GM21423 (cell line): ENCODE measurements around the gene CMBL.
"Not testable (repeated sequence)": the region's sequence is repeated elsewhere in the genome, so short reads cannot be mapped to it uniquely, and the experiment has no call there.

Experiments used
- ATAC-seq: cut with Tn5 transposase; IDR thresholded peaks from one replicate; pipeline ENCODE4 v1.9.1; 2021; ENCODE audit warnings: mild to moderate bottlenecking, moderate library complexity; ENCODE audit not compliant: unreplicated experiment

The CMBL gene

DNA sequence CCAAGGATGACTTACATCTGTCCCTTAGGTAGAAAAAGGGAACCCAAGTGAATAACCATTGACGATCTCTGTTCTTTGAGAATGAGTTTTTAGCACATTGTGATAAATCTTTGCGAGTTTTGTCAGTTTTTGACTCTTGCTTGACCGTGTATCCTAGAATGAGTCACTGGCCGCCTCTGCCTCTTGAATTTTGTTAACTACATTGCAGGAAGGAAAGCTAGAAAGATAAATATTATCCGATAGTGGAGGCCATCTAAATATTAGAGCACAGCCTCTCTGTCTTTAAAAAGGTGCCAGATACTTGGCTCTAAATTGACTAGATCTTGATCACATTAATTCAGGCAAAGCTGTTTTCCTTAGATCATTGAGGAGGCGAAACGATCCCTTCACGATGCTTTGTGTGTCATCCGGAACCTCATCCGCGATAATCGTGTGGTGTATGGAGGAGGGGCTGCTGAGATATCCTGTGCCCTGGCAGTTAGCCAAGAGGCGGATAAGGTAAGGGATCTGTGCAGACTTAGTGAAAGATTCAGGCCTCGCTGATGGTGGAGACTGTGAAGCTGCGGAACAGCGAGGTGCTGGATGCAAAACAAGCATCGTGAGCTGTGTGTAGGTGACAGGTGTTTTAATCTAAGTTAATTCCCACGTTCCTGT is 45.5 kb downstream of the CMBL start:
- no peak for ATAC-seq

DNA sequence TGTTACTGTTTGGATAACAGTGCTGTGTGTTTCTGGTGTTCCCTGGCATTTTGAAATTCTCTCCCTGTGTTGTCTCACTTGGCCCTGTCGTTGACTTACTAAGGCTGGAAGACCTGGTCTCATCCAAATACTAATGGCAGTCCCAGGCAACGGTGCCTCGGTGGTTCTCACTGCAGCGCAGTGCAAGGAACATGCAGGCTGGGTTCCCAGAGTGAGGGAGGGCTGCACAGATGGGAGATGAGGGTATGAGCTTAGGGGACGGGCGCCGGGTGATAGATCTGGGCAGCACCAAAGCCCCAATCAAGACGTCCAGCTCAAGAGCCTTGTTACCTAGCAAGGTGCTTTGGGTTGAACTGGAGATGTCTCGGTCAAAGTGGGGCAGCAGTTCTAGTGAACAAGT is 46.6 kb downstream of the CMBL start:
- no peak for ATAC-seq

DNA sequence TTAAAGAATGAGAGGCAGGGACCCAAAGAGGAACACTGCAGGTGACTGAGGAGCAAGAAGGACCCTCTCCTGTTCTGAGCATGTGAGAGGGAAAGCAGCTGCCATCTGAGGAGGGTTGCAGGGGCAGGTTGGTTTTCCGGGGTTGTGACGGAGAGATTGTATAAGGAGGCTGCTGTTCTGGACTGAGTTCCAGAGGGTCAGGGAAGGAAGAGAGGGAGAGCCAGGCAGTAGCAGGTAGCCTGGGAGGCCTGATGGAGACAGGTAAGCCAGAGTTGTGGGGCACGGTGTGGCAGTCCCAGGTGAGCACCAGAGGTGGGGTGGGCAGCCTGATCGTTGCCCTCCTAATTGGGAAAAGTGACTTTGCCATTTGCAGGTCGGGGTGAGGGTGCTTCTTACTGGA is 47.8 kb downstream of the CMBL start:
- no peak for ATAC-seq

DNA sequence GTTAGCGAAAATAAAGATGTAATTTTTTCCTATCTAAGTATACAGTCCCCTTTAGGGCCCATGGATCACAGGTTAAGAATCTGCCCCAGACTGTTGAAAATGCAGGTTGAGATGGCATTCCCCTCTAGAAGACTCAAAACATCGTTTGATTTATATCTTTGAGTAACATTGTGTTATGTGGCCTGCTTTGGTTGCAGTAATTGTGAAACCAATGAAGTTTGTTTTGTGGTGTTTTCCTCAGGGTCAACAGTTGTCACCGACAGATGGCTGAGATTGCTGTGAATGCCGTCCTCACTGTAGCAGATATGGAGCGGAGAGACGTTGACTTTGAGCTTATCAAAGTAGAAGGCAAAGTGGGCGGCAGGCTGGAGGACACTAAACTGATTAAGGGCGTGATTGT is 49.8 kb downstream of the CMBL start:
- ATAC-seq: no peak

DNA sequence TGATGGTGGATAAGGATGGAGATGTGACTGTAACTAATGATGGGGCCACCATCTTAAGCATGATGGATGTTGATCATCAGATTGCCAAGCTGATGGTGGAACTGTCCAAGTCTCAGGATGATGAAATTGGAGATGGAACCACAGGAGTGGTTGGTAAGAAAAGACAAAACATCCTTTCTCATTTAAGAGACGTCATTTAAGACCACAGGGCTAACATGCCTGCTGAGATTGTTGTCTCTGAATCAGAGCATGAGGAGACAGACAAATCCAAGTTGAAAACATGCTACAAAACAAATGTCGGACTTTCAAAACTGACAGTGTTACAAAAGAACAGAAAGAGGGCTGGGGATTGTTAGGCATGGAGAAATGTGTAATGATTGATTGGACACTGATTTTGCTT is 53.0 kb downstream of the CMBL start:
- ATAC-seq: no peak

DNA sequence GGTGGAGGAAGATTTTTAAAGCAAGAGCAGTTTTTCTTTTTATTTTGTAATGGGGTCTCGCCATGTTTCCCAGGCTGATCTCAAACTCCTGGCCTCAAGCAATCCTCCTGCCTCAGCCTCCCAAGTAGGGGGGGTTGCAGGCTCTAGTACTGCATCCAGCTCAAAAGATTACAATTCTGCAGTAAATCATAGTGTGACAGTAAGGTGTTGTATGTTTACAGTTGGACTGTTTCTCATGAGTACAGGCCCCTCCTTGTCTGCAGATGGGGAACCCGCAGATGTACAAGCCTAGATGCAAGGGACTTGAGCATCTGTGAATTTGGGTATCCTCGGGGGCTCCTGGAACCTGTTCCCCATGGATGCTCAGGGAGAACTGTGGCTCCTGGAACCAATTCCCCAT is 54.3 kb downstream of the CMBL start:
- ATAC-seq: no peak

DNA sequence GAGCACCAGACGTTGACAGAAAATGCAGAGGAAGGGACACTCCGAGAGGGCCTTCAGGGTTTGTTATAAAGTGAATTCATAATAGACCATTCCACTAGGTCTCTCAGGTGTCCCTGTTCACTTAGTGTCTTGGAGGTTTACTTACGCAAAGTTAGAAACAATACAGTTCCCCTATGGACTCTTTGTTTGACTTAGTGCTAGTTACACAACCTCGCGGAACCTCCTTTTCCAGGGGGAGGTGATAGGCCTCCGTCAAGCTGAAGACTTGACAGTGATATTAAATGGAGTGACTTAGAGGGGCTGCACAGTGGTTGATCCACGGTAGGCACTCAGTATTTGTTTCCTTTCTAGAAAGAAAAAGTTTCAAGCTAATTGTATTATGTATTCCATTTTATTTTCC is 56.3 kb downstream of the CMBL start:
- ATAC-seq: no peak

DNA sequence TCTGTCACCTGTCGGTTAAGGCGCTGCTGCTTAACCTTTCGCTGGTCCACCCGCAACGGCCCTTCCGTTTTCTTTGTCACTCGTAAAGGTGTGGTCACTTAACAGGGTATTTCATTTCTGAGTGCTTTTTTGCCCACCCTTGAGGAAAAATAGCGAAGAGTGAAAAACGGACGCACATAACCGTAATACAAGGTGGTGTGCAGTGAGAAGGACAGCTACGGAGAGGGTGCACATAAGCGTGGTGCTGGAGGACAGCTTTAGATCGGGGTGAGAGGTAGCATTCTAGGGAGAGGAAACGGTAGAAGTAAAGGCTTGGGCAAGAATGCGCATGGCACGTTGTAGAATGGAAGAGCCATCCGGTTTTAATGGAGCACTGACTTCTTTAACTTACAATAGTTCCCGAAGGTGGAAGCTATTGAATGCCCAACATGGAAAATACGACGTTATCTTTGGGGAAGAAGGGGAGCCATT is 56.9 kb downstream of the CMBL start:
- peak; percentile 15 for ATAC-seq

DNA sequence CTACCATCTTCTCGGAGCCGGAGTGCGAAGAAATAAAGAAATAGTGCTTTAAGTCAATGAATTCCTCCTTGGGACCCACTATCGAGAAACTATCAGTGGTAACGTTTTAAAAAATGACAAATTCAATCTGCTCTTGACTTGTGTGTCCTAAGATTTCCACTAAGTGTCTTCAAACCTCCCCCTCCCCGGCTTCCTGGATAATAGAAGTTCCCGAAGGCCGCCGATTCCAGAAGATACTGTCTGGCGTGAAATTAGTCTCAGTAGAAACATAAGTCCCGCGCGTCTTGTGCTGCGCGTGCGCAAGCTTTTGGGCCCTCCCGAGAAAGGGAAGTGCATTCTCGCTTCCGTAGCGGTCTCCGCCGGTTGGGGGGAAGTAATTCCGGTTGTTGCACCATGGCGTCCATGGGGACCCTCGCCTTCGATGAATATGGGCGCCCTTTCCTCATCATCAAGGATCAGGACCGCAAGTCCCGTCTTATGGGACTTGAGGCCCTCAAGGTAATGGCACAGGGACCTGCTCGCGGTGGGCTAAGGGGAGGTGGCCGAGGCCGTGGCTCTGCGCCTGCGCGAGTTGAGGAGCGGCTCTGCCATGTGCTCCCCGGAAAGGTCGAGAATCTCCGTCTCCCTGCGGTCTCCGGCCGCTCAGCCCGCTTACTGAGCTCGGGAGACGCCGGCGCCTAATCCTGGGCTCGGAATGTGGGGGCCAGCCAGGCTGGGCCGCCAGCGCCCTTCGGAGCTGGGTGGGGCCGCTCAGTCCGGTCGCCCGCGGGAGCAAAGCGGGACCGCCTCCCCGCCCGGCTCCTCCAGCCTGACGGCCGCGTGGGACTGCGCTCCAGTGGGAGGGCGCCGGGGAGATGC is 57.5 kb downstream of the CMBL start, which contains the start of gene CCT5:
TSS of gene CCT5 (plus strand) at position 333 of the 858 bp plus-strand sequence. CDS start at position 394, 61 bp downstream.
- peak; percentile 80 for ATAC-seq

DNA sequence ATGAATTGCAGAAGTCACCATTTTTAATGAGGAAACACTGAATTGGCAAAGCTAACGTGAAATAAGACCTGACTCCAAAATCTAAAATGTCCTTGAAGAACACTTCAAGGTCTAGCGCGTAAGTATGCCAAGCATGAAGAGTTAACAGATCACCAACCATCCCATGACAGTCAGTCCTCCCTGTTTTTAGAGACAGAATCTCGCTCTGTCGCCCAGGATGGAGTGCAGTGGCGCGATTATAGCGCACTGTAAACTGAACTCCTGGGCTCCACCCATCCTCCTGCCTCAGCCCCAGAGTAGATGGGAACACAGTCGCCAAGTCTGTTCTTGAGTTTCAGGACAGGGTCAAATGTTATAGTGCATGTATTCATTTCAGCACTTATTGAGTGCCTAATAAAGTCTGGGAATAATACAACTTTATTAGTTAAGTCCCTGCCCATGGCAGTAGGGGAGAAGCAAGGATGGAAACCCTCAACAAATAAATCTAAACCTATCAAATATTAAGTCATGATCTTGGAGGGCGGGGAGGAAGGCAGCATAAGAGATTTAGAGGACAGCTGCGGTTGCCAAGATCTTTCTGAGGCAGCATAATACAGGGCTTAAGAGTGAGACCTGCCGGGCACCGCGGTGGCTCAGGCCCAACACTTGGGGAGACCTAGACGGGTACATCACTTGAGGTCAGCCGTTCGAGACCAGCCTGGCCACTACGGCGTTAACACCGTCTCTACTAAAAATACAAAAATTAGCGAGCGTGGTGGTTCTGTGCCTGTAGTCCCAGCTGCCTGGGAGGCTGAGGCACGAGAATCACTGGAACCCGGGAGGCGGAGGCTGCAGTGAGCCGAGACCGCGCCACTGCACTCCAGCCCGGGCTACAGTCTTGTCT is 59.1 kb downstream of the CMBL start:
- ATAC-seq: peak; percentile 1

DNA sequence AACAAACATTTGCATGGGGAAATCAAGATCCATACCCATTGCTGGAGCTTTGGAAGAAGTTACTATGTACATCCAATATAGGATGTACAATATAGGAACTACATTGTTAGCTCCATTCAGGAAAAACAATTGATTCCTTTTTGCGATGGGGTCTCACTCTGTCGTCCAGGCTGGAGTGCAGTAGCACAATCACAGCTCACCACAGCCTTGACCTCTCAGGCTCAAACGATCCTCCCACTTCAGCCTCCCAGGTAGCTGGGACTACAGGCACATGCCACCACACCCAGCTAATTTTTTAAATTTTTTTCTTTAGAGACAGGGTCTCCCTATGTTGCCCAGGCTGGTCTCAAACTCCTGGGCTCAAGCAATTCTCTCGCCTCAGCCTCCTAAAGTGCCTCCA is 60.5 kb downstream of the CMBL start:
- ATAC-seq: not testable (repeated sequence)

DNA sequence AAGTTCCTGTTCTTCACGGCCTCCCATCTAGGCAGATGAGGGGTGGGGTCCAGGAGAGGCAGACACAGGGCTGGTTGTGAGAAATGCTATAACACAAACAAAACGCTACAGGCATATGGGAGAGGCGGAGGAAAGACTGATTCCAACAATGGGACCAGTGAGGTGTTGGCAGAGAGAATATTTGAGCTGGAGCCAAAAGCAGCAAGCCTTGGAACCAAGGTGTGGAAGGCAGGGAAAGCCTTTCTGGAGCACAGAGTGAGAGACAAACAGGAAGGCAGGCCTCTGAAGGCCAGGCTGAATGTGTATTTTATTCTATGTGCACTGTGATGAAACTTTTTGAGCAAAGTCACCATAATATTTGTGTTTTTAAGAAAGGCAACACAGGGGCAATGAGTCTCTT is 60.9 kb downstream of the CMBL start:
- no peak for ATAC-seq

DNA sequence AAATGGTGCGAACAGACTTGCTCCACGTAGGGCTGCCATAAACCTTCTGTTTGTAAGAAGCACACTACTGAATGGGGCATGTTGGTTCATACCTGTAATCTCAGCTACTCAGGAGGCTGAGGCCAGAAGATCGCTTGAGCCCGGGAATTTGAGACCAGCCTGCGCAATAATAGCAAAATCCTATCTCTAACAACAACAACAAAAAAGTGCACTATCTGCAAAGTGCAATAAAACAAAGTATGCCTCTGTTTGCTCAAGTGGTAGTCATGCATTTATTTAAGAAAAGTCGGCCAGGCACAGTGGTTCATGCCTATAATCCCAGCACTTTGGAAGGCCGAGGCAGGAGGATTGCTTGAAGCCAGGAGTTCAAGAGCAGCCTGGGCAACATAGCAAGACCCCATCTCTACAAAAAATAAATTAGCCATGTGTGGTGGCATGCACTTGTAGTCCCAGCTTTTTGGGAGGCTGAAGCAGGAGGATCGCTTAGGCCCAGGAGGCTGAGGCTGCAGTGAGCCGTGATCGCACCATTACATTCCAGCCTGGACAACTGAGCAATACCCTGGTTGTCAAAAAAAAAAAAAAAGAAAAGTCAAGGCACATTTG is 63.3 kb downstream of the CMBL start:
- ATAC-seq: no peak

DNA sequence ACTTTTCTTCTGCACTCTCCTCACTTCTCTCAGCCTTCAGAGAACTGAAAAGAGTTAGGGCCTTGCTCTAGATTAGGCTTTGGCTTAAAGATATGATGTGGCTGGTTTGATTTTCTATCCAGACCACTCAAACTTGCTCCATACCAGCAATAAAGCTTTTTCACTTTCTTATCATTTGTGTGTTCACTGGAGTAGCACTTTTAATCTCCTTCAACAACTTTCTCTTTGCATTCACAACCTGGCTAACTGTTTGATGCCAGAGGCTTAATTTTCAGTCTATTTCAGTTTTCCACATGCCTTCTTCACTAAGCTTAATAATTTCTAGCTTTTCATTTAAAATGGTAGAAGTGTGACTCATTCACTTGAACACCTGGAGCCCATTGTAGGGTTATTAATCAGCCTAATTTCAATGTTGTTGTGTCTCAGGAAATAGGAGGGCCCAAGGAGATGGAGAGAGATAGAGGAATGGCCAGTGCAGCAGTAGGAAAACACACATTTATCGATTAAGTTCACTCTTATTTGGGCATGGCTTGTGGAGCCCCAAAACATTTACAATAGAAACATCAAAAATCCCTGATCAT is 64.0 kb downstream of the CMBL start:
- no peak for ATAC-seq

DNA sequence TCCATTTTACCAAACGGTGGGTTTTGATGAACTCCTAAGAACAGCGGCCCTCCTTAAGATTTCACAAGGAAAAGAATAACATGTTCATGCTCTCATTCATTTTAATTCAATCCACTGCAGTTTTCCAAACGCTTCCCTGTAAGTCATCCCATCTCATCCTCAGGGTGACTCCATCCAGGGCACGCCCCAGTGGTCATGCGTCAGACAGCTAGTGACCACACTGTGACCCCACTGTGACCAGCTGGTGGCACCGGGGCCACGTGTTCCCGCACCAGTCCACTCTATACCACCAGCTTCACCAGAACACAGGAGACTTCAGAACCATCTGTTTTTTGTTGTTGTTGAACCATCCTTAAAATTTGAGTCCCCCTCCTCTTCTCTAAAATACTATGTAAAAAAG is 72.4 kb downstream of the CMBL start:
- no peak for ATAC-seq

DNA sequence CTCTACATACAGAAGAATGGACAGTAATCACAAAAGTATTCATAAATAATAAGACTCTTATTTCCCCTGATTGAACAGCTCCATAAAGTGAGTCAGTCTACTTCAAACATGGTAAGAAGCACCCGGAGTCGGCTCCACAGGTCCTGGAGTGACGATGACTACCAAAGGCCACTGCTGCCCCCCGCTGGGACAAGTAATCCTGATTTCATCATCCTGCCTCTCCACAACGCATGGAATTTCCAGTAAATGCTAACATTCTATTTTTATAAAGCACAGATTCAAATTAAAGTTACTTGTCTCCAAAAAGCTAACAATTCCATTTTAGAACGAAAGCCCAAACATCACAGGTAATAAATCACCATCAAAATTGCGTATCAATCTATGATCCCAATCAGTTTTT is 74.2 kb downstream of the CMBL start:
- ATAC-seq: no peak

DNA sequence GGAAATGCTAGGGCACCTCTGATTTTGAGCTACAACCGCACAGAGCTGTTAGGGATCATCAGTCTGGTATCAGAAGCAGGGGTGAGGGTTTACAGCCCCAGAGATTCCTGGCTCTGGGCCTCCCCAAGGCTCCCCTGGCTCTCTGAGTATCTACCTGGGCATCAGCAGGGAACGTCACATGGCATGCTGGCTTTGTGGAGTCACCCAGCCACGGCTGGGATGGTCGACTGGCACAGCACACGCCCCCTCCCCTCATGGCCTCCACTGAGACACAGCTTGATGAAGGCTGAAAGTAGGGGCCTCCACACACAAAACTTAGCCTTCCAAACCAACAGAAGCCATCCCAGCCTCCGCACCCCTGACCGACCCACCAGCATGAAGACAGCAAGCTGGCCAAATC is 74.7 kb downstream of the CMBL start:
- no peak for ATAC-seq

DNA sequence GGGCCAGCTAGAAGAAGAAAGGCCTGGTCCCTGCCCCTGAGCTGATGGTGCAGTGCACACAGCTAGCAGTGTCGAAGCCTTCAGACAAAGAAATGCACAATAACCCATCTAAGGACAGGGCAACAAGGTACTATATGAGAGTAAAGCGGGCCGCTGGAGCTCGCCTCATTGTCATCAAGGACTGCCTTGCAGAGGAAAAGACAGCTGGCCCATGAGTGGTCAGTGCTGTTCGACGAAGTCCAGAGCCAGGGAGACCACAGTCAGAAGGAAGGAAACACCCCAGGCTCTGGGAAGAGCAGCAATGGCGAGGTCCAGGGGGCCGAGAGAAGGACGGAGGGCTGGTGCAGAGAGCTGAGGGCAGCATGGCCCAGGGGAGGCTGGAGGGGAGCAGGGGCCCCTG is 75.3 kb downstream of the CMBL start:
- ATAC-seq: no peak

DNA sequence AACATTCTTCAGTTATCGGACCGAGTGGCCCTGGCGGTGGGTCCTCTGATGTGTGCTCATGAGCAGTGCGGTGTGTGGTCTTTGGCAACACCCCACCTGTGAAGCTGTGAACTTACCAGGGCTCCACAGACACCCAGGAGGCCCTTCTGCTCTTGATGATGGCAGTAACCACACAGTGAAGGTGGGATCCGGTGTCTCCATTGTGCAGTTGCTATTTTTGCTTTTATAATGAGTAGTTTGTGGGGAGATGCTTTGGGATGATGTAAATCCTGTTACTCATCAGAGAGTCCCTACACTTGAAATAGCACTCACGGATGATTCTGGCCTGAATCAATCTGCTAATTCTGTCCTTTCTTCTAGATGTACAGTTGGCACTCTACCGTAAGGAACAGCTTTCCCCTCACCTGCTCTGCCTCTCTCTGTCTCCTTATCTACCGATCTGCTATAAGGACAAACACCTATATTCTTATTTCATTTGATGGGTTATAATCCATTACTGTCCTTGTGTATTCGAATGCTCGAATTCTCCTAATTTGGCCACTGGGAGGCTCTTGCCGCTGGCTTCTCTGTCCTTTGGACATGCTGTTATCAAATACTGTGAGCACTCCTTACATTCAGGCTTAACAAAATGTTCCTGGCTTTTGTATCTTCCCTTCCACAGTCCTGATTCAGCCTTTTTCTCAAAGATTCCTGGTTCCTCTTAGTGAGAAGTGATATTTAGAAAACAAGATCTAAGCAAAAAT is 78.2 kb downstream of the CMBL start:
- no peak for ATAC-seq

DNA sequence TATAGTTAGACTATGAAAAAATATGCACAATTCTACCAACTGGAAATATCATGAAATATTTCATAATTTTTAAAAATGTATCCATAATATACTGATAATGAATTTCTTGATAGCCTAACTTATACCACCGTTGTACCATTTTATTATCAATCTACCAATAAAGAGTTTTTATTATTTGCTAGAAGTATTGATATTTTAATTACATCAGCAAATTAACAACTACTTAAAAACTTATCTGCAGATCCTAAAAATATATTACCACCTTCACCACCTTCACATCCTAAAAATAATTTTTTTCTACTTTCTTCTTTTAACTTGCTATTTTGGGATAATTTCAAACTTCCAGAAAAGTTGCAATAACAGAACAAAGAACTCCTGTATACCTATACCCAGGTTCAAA is 79.4 kb downstream of the CMBL start:
- no peak for ATAC-seq
